LNCaP clone FGC (cell line): ENCODE results near the gene L3MBTL3.

Source experiments
- DNase-seq: peaks from one replicate; pipeline ENCODE4 v3.0.0-alpha.2; 2011; ENCODE audit warnings: low read depth
- H3K4me3 ChIP-seq: 2 replicates; pipeline ENCODE4 v1.5.1; 2011; ENCODE audit warnings: mild to moderate bottlenecking, low read depth, low read length, control low read depth
- TF ChIP-seq, protein P1 (sequence below): IDR thresholded peaks from 2 replicates; pipeline ENCODE4 v1.5.1; 2012; ENCODE audit warnings: mild to moderate bottlenecking; ENCODE audit not compliant: control insufficient read depth, insufficient read depth; ENCODE audit errors: extremely low read depth

Gene L3MBTL3

DNA sequence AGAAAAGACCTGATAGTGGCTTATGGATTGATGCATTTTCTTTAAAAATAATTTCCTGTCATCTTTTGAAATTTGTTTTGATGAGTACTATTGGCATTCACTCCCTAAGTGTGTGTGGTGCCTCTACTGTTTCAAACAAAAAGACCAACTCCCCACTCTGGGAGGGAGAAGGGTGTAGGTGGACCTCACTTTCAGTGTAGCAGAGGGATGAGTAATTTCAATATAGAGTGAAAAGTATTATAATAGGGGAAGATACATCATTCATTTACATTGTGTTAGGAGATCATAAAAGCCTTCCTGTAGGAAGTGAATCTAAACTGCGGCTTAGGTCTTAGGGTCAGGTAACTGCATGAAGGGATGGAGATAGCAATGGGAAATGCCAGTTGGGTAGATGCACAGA is 158.0 kb downstream of the L3MBTL3 start:
- DNase-seq, result no peak
- H3K4me3 ChIP-seq, result no peak overlapping the region
- TF ChIP-seq, protein P1, sequence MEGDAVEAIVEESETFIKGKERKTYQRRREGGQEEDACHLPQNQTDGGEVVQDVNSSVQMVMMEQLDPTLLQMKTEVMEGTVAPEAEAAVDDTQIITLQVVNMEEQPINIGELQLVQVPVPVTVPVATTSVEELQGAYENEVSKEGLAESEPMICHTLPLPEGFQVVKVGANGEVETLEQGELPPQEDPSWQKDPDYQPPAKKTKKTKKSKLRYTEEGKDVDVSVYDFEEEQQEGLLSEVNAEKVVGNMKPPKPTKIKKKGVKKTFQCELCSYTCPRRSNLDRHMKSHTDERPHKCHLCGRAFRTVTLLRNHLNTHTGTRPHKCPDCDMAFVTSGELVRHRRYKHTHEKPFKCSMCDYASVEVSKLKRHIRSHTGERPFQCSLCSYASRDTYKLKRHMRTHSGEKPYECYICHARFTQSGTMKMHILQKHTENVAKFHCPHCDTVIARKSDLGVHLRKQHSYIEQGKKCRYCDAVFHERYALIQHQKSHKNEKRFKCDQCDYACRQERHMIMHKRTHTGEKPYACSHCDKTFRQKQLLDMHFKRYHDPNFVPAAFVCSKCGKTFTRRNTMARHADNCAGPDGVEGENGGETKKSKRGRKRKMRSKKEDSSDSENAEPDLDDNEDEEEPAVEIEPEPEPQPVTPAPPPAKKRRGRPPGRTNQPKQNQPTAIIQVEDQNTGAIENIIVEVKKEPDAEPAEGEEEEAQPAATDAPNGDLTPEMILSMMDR, result no peak

DNA sequence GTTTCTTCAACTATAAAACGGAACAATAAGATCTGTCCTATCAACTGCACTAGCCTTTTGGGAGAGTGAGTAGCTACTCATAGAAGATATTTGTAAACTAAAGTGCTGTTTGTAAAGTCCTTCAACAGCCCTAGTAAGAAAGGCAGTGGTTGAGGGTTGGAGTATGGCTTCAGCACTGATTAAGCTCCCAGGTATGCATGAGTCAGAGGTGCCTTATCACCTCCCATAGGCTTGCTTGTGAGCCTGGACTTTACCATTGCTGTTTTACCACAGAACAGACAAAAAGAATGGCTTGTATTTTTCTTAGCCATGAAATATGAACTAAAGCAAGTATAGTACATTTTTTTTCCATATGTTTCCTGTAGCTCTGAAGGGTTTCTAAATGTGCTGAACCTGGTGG is 160.3 kb downstream of the L3MBTL3 start:
- H3K4me3 ChIP-seq, result no peak overlapping the region
- no peak for DNase-seq
- TF ChIP-seq, protein P1, result no peak

DNA sequence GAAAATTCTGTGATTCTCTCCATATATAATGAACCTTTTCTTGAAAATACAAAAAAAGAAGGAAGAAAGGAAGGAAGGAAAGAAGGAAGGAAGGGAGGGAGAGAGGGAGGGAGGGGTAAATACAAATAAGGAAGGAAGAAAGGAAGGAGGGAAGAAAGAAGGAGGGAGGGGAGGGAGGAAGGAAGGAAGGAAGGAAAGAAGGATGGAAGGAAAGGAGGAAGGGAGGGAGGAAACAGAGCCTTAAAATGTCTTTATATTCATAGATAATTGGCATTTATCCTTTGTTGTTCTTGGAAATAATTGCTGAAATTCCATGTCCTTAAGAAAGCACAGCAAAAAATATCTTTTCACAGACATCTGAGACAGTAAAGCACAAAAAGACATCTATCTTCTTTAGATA is 164.1 kb downstream of the L3MBTL3 start:
- no peak for DNase-seq

DNA sequence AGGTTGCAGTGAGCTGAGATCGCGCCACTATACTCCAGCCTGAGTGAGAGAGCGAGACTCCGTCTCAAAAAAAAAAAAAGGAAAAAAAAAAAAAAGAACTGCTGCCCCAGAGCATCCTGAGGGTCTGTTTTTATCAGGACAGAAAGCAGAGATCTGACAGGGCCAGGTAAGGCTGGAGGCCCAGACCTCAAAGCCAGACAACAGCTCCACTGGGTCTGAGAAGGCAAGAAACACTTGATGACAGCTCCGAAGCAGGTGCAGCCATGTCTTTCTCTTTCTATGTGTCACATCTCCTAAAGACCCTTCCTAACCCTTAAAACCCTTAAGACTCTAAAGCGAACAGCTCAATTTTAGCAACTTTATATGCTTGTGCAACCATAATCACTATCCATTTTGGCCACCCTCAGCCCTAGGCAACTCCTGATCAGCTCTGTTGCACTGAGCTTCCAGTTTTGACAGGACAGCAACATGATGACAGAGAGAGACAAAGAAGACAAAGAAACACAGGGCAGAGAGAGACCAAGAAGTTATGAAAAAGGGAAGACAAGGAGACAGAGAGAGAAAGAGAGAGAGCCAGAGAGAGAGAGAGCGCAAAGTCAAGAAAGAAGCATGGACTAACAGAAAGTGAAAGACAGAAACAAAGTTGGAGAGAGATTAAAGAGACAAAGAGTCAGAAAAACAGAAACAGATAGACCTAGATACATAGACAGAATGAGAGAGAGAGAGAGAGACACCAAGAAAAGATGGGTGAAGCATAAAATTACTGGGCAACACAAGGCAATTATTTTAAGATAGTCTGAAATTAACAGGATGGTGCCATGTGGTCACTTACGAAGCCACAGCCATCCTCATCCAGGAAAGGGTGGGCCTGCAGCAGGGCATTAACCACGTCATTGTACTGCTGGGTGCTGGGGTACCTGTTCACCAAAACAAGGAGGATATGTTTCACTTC is 165.2 kb downstream of the L3MBTL3 start:
- TF ChIP-seq, protein P1, result no peak
- DNase-seq, result no peak
- no peak overlapping the region for H3K4me3 ChIP-seq

More for the DNA sequence above, 164.1 kb downstream of the L3MBTL3 start:
- H3K4me3 ChIP-seq, result no peak overlapping the region
- TF ChIP-seq, protein P1, result no peak

DNA sequence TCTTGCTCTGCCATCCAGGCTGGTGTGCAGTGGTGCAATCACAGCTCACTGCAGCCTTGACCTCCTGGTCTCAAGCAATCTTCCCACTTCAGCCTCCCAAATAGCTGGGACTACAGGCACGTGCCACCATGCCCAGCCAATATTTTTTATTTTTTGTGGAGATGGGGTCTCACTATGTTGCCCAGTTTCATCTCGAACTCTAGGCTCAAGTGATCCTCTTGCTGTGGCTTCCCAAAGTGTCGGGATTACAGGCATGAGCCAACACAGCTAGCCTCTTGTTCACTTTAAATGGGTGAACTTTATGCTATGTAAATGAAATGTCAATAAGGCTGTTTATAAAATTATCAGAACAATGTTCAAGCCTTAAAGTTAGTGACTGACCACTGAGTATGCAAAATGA is 167.3 kb downstream of the L3MBTL3 start:
- no peak overlapping the region for H3K4me3 ChIP-seq
- TF ChIP-seq, protein P1, result no peak
- no peak for DNase-seq

DNA sequence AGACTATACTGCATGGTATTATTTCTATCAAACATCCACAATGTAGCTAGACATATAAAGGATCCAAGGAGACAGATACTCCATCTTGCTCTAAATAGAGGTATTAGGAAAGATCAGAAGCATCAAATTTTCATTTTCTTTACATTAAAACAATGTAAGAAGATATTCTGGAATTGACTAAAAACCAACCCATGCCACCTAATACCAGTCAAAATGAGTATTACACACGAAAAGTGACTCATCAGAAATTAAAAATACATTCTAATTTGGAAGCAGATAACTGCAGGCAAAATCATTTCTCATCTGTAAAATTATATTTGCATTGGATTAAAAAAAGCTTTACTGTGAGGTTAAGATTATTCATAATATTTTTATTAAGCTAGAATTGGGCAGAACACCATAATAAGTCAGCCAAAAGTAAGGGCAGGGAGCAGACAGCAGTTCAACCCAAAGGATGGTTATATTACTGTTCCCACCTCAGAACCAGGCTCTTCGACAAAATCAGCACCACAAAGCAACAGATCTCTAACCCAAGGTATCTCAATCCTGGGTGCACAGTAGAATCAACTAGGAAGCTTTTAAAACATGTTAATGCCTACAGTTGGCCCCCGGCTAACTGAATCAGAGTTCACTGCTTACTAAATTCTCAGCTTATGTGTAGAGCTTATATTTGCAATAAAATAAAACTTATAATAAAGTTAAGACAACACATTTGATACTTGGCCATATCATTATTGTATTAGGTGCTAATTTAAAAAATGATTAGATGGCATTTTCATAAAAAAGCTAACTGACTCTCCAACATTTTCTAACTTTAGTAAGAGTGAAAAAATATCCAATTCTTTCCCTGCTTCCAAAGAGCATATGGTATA is 169.2 kb downstream of the L3MBTL3 start:
- DNase-seq, result no peak
- TF ChIP-seq, protein P1, result no peak
- no peak overlapping the region for H3K4me3 ChIP-seq
